Measurements from ENCODE around the gene ABCC8. TPM values are rescaled to one million over a fixed set of nuclear protein-coding genes. Genes with fewer than 3 reads are reported as not detected.
A peak's percentile ranks its signal among the peaks of the same experiment; 100 is the strongest.

ABCC8 gene
- total RNA-seq, 1 donor from 2014 or later = 1.1 TPM

GRCh38 chr11:17392872-17393271 is 83.8 kb downstream of the ABCC8 start:
- H3K9me3 ChIP-seq (replicated peaks) = no peaks in the 10 kb centered on the region
- H3K36me3 ChIP-seq = no peaks in the 10 kb centered on the region
- no peak overlapping the region for H3K27ac ChIP-seq (replicated peaks)
- peaks cover 9% of the 10 kb centered on the region for H3K27me3 ChIP-seq (ENCODE audit: low read depth)
- intact Hi-C loops (cut with micrococcal nuclease) = no loop called here
- peaks cover 16% of the 10 kb centered on the region for H3K4me1 ChIP-seq
- no peak for TF ChIP-seq CTCF (IDR thresholded peaks at IDR 0.05; ENCODE audit: borderline replicate concordance)
- H3K4me3 ChIP-seq = no peak overlapping the region
- DNase-seq = no peak

- TF ChIP-seq CTCF (IDR thresholded peaks at IDR 0.05; ENCODE audit: borderline replicate concordance) = no peak
- DNase-seq = no peak
- intact Hi-C loops (cut with micrococcal nuclease) = no loop called here
- Histone ChIP-seq H3K27ac (replicated peaks) (no peak overlapping the region), H3K36me3 (no peaks in the 10 kb centered on the region), H3K9me3 (replicated peaks) (no peaks in the 10 kb centered on the region), H3K4me3 (no peak overlapping the region), H3K27me3 (ENCODE audit: low read depth) (peaks cover 17% of the 10 kb centered on the region), H3K4me1 (peaks cover 20% of the 10 kb centered on the region)
These were observed 84.9 kb downstream of the ABCC8 start for GRCh38 chr11:17391493-17392355.

GRCh38 chr11:17389957-17390649 is 86.5 kb downstream of the ABCC8 start:
- intact Hi-C loops (cut with micrococcal nuclease) = no loop called here
- Histone ChIP-seq H3K4me3 (peak overlapping the region; percentile 66), H3K27me3 (ENCODE audit: low read depth) (peaks cover 28% of the 10 kb centered on the region), H3K27ac (replicated peaks) (no peak overlapping the region), H3K4me1 (peaks cover 35% of the 10 kb centered on the region), H3K9me3 (replicated peaks) (no peaks in the 10 kb centered on the region), H3K36me3 (no peaks in the 10 kb centered on the region)
- no peak for DNase-seq
- TF ChIP-seq CTCF (IDR thresholded peaks at IDR 0.05; ENCODE audit: borderline replicate concordance) = no peak

- Histone ChIP-seq H3K27ac (replicated peaks) (peak overlapping the region; percentile 78), H3K36me3 (no peaks in the 10 kb centered on the region), H3K27me3 (ENCODE audit: low read depth) (peaks cover 31% of the 10 kb centered on the region), H3K4me1 (peaks cover 40% of the 10 kb centered on the region), H3K9me3 (replicated peaks) (no peaks in the 10 kb centered on the region), H3K4me3 (peak overlapping the region; percentile 66)
- peak; percentile 82 for TF ChIP-seq CTCF (IDR thresholded peaks at IDR 0.05; ENCODE audit: borderline replicate concordance)
- peak; percentile 78 for DNase-seq
- intact Hi-C loops (cut with micrococcal nuclease) = no loop called here
These were observed 87.3 kb downstream of the ABCC8 start for GRCh38 chr11:17389211-17389956.

- H3K4me1 ChIP-seq = peaks cover 44% of the 10 kb centered on the region
- H3K27ac ChIP-seq (replicated peaks) = peak within 1 kb of the TSS; percentile 78
- DNase-seq = no peak
- TF ChIP-seq CTCF (IDR thresholded peaks at IDR 0.05; ENCODE audit: borderline replicate concordance) = no peak
- intact Hi-C loops (cut with micrococcal nuclease) = no loop called here
- peak within 1 kb of the TSS; percentile 66 for H3K4me3 ChIP-seq
- H3K9me3 ChIP-seq (replicated peaks) = no peaks in the 10 kb centered on the region
- H3K27me3 ChIP-seq (ENCODE audit: low read depth) = peaks cover 31% of the 10 kb centered on the region
- no peaks in the 10 kb centered on the region for H3K36me3 ChIP-seq
These were observed 87.9 kb downstream of the ABCC8 start, which contains the start of gene KCNJ11 for GRCh38 chr11:17388609-17389210. TSS of gene KCNJ11 (minus strand) at chr11:17388659. CDS start at chr11:17388091, 568 bp downstream.

Data from left ventricle myocardium inferior (tissue), 1 donor.